OCI-LY3 (cell line): ENCODE results near the gene PDK2.

Experiments
- H2AFZ ChIP-seq: fragments of 200-600, 300-600 bp; shearing (Covaris generic); 2 replicates; pipeline ENCODE4 v1.6.0; 2014; ENCODE audit warnings: antibody characterized with exemption, low read depth, low read length
- H3K27ac ChIP-seq: fragments of 200-600, 300-600 bp; sonication (generic); 2 replicates; pipeline ENCODE4 v1.5.1; 2014; ENCODE audit warnings: mild to moderate bottlenecking, low read length, moderate library complexity, mixed read lengths
- H3K27me3 ChIP-seq: fragments of 200-600, 300-600 bp; sonication (generic); 2 replicates; pipeline ENCODE4 v1.6.1; 2014; ENCODE audit warnings: low read depth, low read length, mixed read lengths
- H3K36me3 ChIP-seq: fragments of 200-600, 300-600 bp; sonication (generic); replicated peaks from 2 replicates; pipeline ENCODE3; 2014; ENCODE audit warnings: low read depth, low read length, mixed read lengths
- H3K4me1 ChIP-seq: fragments of 300-600, 200-600 bp; sonication (generic); 2 replicates; pipeline ENCODE4 v1.6.1; 2014; ENCODE audit warnings: low read length, mixed read lengths
- H3K4me2 ChIP-seq: fragments of 200-600, 300-600 bp; sonication (generic); 2 replicates; pipeline ENCODE4 v1.6.1; 2014; ENCODE audit warnings: low read length, mixed read lengths
- H3K4me3 ChIP-seq: fragments of 300-600, 200-600 bp; sonication (generic); 2 replicates; pipeline ENCODE4 v1.5.1; 2014; ENCODE audit warnings: antibody characterized with exemption, mild to moderate bottlenecking, low read length, moderate library complexity
- H3K79me2 ChIP-seq: fragments of 300-600, 200-600 bp; shearing (Covaris generic); 2 replicates; pipeline ENCODE4 v1.6.1; 2014; ENCODE audit warnings: mild to moderate bottlenecking, low read length, mixed read lengths
- H3K9ac ChIP-seq: fragments of 300-600, 200-600 bp; shearing (Covaris generic); 2 replicates; pipeline ENCODE4 v1.6.0; 2014; ENCODE audit warnings: mild to moderate bottlenecking, low read length, moderate library complexity
- H3K9me3 ChIP-seq: fragments of 200-600, 300-600 bp; shearing (Covaris generic); 2 replicates; pipeline ENCODE4 v1.6.1; 2014; ENCODE audit warnings: low read length, mixed read lengths; ENCODE audit not compliant: insufficient read depth
- H4K20me1 ChIP-seq: fragments of 200-600, 300-600 bp; sonication (generic); 2 replicates; pipeline ENCODE4 v1.6.1; 2016; ENCODE audit warnings: low read length, mixed read lengths; ENCODE audit not compliant: insufficient read depth
- CTCF ChIP-seq: fragments of 200-600, 300-600 bp; sonication (generic); IDR thresholded peaks from 2 replicates; pipeline ENCODE4 v1.5.1; 2014; ENCODE audit warnings: antibody characterized with exemption, low read length, low read depth
- EZH2phosphoT487 ChIP-seq: fragments of 200-600 bp; shearing (Covaris generic); IDR thresholded peaks from 2 replicates; pipeline ENCODE4 v1.6.1; 2018; ENCODE audit warnings: antibody characterized with exemption, mixed run types, low read depth

The PDK2 gene

GRCh38 chr17:50075446-50076032 is 19.6 kb upstream of the PDK2 start:
- Histone ChIP-seq H3K27ac (no peak overlapping the region), H3K9ac (no peak overlapping the region), H3K4me1 (no peaks in the 10 kb centered on the region), H3K4me2 (no peak overlapping the region), H3K27me3 (no peaks in the 10 kb centered on the region), H4K20me1 (no peaks in the 10 kb centered on the region), H3K79me2 (no peaks in the 10 kb centered on the region), H3K36me3 (peaks cover 5% of the 10 kb centered on the region), H2AFZ (no peak overlapping the region), H3K9me3 (no peaks in the 10 kb centered on the region), H3K4me3 (no peak overlapping the region)
- TF ChIP-seq EZH2phosphoT487 (no peak), CTCF (no peak)

GRCh38 chr17:50076221-50076590 is 18.9 kb upstream of the PDK2 start:
- Histone ChIP-seq H3K27ac (no peak overlapping the region), H3K4me3 (no peak overlapping the region), H2AFZ (no peak overlapping the region), H3K4me1 (no peaks in the 10 kb centered on the region), H3K9me3 (no peaks in the 10 kb centered on the region), H3K9ac (no peak overlapping the region), H3K79me2 (no peaks in the 10 kb centered on the region), H3K4me2 (no peak overlapping the region), H4K20me1 (no peaks in the 10 kb centered on the region), H3K27me3 (no peaks in the 10 kb centered on the region), H3K36me3 (peaks cover 2% of the 10 kb centered on the region)
- TF ChIP-seq EZH2phosphoT487 (no peak), CTCF (no peak)

- Histone ChIP-seq H3K4me2 (no peak overlapping the region), H4K20me1 (no peaks in the 10 kb centered on the region), H3K36me3 (no peaks in the 10 kb centered on the region), H3K27ac (no peak overlapping the region), H3K4me3 (no peak overlapping the region), H3K4me1 (no peaks in the 10 kb centered on the region), H3K79me2 (no peaks in the 10 kb centered on the region), H3K27me3 (no peaks in the 10 kb centered on the region), H3K9ac (no peak overlapping the region), H2AFZ (no peak overlapping the region), H3K9me3 (no peaks in the 10 kb centered on the region)
- TF ChIP-seq CTCF (no peak), EZH2phosphoT487 (no peak)
Observed at GRCh38 chr17:50076591-50077235, 18.4 kb upstream of the PDK2 start.

- no peaks in the 10 kb centered on the region for H3K27me3 ChIP-seq
- H3K4me2 ChIP-seq = no peak overlapping the region
- H2AFZ ChIP-seq = no peak overlapping the region
- no peak overlapping the region for H3K9ac ChIP-seq
- no peaks in the 10 kb centered on the region for H3K36me3 ChIP-seq
- no peak overlapping the region for H3K27ac ChIP-seq
- no peaks in the 10 kb centered on the region for H4K20me1 ChIP-seq
- no peak overlapping the region for H3K4me3 ChIP-seq
- no peaks in the 10 kb centered on the region for H3K4me1 ChIP-seq
- TF ChIP-seq CTCF (no peak), EZH2phosphoT487 (no peak)
- H3K9me3 ChIP-seq = no peaks in the 10 kb centered on the region
- H3K79me2 ChIP-seq = no peaks in the 10 kb centered on the region
Observed at GRCh38 chr17:50078430-50078829, 16.7 kb upstream of the PDK2 start.
